GM11168 (cell line): ENCODE measurements around the gene HAPSTR1.
"Not testable (repeated sequence)": the region's sequence is repeated elsewhere in the genome, so short reads cannot be mapped to it uniquely, and the experiment has no call there.

Source experiments
- in situ Hi-C: fragments of 300-500 bp; cut with MboI; formaldehyde crosslinking; loops from one replicate; pipeline ENCODE4 v1.12.0; 2022; ENCODE audit warnings: low sequenced_read_pairs; ENCODE audit not compliant: unreplicated experiment

The HAPSTR1 gene

DNA sequence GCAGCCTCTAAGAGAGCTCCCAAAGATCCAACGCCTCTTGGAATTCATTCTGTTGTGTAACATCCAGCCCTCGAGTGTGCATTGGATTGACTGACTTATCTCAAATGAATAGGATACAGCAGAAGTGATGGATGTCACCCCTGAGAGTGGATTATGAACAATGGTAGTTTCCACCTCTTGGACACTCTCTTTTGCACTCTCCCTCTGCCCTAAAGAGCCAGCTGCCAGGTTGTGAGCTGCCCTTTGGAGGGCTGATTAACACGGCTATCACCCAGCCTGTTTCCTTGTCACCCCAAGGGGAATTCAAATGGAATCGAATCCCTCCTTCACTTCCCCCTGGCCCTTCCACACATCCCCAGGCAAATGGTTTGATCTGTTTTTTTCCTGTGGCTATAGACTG lies 21.2 kb upstream of the HAPSTR1 start:
- in situ Hi-C loops = no loop called here

DNA sequence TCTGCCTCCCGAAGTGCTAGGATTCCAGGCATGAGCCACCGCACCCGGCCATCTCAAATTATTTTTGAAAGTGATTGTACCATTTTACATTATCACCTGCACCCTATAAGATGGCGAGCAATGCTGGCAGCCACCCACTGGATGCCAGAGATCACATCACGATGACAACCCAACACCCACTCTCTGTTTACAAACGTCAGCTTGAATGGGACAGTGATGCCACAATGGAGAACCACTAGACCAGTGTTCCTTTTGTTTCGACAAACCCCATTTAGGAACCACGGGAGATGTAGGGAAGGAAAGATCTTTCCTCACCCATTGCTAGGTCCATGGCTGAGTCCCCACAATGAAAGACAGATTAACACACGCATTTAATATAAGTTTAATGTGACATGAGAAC lies 20.1 kb upstream of the HAPSTR1 start:
- in situ Hi-C loops = no loop called here

DNA sequence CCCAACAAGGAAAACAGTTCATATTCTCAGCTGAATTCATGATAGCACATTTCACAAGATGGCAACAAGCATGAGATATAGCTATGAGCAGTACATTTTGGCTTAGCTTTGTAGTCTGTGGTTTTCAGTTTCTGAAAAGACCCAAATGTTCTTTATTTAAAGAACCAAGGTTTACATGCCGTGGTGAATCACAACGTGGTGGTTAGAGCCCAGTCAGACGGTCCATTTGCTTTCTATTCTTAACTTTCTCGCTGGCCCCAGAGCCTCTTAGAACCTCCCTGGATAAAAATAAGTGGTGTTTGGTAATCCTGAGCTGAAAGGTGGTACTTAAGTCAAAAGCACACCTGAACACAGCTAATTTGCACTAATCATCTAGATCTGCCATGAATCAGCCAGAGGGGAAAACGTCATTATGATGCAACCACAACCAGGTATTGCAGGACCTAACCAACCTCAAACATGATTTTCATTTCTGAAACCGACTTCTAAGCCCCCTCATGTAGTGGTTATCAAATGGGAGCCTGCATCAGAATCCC lies 18.6 kb upstream of the HAPSTR1 start:
- in situ Hi-C loops = no loop called here

DNA sequence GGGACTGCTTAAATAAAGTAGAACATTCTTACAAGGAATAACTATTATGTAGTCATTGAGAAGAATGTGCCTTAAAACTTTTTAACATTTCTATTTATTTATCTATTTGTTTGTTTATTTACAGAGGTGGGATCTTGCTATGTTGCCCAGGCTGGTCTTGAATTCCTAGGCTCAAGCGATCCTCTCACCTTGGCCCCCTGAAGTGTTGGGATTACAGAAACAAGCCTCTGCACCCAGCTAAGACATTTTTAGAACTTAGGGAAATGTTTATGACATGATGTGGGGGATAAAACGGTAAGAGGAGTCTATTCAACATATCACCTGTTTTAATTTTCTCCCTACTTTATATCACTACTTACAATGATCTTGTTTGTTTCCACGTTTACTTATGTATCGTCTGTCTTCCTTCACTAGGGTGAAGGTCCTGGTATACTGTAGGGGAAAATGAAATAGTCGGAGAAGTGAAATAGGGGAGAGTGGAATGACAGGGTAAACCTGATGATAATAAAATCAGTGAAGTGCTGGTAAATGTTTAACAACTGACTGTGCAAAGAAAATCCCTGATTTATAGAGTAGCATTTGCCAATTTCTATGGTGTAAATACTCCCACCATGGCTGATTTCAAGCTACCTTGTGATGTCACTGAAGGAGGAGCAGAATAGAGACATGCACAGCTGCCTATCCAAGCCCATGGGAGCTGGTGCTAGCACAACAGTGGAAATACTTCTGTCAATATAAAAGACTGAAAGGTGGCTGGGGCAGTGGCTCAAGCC lies 16.0 kb upstream of the HAPSTR1 start:
- in situ Hi-C loops = no loop called here

DNA sequence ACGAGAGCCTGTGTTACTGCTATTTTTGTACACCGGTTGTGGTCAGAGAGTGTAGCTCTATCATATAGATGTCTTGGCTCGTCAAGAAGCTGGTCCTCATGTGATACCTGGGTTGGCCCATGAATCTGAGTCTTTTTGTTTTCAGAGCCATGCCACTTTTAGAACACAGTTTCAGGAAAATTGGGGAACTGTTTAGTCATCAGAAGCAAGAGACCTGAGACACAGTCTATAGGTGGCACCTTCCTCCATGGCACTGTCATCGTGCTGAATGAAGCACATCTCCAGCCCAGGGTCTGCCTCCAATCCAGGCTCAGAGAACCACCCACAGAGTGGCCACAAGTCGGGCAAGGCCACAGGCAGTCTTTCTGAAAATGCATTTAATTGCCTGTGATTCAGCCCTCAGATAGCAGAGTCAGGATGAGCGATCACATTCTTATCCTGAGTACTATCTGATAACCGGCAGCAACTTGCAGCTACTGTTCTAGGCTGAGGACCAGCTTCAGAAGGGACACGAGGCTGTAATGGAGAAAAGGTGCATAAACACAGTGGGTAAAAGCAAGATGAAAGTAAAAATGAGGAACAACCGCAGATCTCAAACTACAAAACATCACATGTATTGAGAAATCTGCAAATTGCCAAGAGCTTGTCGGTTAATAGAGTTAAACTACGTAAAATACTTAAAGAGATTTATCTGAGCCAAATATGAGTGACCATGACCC lies 14.2 kb upstream of the HAPSTR1 start:
- in situ Hi-C loops = no loop called here

DNA sequence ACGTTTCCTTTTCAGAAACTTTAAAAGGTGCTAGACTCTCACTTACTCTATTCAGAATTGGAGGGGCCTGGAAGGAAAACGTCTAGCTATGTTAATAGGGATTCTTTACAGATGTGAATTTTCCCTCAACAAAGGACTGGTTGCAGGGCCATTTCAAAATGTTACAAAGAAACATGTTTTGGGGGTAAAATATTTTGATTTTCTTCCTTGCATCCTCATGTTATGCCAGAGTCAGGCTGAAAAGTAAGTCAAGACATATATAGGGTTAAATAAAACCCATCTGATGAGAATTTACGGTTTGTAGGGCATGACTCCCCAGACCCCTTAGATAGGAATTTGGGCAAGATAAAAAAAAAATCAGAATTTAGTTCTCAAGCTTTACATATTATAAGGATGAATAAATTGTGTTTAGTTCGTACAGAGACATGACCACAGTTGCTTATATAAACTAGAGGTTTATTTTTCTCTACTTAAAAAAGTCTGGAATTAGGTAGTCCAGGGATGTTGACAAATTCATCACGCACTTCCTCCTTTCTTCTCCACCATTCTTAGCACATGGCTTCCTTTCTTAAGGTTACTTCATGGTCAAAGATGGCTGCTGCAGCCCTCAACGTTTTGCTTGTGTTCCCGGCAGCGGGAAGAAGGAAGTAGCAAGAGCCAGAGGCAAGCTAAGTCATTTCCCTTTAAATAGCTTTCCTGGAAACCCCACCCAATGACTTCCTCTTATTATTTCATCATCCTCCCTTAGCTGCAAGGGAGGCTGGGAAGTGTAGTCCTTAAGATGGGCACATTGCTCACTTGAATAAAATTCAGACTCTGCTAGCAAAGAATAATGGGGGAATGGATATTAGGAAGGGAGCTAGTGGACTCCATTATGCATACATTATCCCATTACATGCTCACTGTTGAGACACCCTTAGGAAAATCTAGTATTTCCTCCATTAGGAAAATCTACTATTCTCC lies 12.7 kb upstream of the HAPSTR1 start:
- in situ Hi-C loops = not testable (repeated sequence)

DNA sequence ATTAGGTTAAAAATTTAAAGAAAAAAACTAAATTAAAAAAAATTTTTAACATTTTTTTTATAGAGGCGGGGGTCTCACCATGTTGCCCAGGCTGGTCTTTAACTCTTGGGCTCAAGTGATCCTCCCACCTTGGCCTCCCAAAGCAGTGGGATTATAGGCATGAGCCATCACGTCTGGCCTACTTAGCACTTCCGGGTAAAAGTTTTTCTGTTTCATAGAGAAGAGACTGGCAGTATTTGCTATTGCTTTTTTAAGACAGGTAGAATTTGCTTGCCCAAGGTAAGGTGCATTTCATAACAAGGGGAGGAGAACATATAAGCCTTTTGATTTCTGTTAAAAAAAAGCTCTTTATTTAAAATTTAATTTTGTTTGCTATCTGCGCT lies 12.0 kb upstream of the HAPSTR1 start:
- in situ Hi-C loops = no loop called here

DNA sequence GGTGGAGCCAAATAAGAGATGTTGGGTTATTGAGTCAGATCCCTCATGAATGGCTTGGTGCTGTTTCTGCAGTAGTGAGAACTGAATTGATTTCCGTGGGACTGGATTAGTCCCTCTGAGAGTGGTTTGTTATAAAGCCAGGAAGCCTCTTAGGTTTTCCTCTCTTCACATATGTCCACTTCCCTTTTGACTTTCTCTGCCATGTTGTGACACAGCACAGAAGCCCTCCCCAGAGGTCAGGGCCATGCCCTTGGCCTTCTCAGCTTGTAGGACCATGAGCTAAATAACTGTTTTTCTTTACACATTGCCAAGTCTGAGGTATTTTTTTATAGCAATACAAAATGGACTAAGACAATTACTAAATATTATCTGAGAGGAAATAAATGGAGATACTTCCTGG lies 10.3 kb upstream of the HAPSTR1 start:
- in situ Hi-C loops = no loop called here

DNA sequence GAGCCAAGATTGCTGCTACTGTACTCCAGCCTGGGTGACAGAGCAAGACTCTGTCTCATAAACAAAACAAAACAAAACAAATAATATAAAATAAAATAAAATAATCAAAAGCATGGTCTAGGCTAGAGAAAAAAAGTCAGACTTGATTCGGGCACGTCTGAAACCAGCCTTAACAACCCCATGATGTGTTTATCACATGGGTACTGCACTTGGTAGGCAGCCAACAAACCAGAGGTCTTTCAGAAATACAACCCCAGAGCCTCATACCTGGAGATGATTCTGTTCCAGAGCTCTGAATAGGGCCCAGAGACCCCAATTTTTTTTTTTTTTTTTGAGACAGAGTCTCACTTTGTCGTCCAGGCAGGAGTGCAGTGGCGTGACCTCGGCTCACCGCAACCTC lies 9.6 kb upstream of the HAPSTR1 start:
- in situ Hi-C loops = no loop called here

DNA sequence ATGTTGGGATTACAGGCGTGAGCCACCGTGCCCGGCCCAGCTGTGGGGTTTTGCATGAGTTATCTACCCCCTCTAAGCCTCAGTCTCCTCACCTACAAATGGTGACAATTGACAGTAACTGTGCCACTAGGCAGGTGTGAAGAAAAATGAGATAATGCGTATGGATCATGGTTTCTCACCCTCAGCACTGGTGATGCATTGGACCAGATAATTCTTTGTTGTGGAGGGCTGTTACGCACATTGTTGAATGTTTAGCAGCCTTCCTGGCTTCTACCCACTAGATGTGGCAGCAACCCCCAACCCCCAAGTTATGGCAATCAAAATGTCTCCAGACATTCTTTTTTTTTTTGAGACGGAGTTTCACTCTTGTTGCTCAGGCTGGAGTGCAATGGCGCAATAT lies 9.0 kb upstream of the HAPSTR1 start:
- in situ Hi-C loops = no loop called here

DNA sequence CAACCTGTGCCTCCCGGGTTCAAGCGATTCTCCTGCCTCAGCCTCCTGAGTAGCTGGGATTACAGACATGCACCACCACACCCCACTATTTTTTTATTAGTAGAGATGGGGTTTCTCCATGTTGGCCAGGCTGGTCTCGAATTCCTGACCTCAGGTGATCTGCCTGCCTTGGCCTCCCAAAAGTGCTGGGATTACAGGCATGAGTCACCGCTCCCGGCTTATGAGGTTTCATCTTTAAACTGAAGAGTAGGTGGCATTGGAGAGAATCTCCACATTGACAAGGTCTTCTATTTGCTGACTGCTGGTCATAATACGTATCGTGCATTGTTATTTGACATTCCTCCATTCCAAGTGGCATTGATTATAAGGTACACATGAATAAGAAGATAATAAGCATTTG lies 3.7 kb upstream of the HAPSTR1 start:
- in situ Hi-C loops = not testable (repeated sequence)

DNA sequence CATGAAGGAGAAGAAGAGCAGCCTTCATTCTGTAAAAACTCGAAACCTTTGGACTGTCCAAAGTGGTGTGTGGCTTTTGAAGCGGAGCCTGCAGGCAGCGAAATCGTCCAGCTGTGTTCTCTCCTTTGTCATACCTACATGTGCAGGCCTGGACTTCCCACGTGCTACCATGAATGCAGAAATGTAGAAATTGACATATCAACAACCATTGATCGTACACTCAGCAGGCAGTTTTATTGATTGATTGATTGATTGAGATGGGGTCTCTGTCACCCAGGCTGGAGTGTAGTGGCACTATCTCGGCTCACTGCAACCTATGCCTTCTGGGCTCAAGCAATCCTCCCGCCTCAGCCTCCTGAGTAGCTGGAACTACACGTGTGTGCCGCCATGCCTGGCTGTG lies 2.6 kb upstream of the HAPSTR1 start:
- in situ Hi-C loops = no loop called here

DNA sequence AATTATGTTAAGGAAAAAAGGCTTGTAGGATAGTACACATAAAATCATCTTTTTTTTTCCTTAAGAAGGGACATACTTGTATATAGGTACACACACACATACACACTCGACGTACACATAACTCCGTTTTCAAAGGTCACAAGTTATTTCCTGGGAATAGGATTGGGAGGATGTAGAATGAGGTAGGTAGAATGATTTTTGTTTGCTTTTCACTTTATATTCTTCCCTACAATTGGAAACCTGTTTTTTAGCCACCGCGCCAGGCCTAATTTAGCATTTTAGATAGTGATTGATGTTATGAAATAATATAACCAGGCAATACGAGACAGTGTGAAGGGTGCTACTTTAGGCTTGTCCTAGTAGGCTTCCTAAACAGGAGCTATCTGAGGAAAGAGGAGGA lies 1.8 kb upstream of the HAPSTR1 start:
- in situ Hi-C loops = no loop called here

DNA sequence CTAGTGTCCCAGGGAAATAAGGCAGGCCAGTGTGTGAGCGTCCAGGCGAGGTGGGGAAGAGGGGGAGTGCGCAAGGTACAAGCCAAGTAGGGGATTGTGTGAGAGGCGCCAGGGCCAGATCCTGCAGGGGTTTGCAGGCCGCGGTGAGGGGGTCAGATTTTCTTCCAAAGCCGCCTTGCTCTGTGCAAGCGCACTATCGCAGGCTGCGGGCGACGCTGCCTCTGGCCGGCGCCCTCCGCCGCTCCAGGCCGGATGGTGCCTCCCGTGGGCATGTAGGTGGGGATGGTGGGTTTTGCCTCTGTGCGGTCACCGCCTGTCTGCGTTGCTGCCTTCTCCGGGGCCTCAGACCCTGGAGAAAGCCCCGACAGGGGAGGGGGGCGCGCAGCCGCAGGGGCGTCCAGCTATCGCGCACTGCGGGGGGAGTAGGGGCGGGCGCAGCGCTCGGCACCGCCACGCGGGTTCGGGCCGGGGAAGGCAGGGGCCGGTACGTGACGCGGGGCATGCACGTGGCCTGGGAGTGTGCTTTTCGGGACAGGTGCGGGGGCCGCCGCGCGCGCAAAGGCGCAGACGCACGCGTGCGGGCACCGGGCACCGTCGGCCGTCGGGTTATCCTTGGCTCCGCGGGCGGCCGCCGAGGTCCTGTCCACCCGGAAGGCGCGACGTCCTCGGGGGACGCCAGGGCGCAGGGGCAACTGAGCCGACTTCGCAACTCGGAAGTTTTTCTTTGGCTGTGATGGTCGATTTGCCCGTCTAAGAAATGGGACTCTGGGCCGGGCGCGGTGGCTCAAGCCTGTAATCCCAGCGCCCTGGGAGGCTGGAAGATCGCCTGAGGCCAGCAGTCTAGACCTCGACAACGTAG lies 1.1 kb upstream of the HAPSTR1 start:
- in situ Hi-C loops = no loop called here

DNA sequence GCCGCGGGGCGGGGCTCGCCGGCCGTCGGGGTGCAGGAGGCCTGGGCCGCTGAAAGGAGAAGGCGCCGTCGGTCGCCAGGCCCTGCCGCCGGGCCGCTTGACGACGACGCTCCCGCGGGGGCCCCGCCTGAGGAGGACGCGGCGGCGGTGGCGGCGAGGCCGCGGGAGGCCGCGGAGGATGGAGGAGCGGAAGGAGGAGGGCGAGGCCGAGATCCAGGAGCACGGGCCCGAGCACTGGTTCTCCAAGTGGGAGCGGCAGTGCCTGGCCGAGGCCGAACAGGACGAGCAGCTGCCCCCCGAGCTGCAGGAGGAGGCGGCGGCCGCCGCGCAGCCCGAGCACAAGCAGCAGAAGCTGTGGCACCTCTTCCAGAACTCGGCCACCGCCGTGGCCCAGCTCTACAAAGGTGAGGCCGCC lies 430 bp downstream of the HAPSTR1 start:
- in situ Hi-C loops = no loop called here

DNA sequence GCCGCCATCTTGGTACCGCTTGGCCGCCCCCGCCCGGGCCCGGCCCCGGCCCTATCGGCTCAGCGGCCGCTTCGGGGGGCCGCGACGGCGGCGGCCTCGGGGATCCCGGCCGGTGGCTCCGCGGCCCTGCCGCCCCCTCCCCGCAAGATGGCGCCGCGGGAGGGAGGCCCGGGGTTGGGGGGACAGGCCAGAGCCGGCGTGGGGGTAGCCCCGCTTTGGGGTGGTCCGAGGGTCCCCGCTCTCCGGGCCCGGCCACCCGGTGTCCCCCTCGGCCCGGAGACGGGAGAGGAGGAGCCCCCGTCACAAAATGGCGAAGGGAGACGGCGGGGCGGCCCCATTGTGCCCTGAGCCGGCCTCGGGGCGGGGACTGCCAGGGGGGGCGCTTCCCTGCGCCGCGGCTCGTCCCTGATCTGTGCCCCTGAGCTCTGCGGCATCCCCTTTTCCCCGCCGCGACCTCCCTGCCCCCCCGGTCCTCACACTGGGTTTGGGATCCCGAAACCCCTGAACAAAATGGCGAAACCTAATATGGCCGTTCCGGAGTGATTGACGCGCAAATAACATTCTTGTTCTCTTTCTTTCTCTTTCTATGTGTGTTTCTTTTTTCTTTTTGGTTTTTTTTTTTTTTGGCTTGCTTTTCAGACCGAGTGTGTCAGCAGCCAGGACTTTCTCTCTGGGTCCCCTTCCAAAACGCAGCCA lies 986 bp downstream of the HAPSTR1 start:
- in situ Hi-C loops = no loop called here

DNA sequence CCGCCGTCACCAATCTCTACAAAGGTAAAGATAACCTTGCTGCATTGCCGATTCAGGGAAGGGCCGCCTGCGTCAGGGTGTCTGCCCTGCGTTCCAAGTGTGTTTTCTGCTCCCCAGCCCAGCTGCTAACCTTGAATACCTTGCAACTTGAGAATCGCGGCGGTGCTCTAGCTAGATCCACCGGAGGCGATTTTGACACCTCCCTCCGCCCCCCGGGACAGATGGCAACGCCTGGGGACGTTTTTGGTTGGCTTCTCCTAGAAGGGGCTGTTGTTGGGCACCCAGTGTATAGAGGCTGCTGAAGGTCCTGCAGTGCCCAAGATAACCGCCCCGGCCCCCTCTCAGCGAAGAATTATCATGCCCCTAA lies 1.5 kb downstream of the HAPSTR1 start:
- in situ Hi-C loops = no loop called here

DNA sequence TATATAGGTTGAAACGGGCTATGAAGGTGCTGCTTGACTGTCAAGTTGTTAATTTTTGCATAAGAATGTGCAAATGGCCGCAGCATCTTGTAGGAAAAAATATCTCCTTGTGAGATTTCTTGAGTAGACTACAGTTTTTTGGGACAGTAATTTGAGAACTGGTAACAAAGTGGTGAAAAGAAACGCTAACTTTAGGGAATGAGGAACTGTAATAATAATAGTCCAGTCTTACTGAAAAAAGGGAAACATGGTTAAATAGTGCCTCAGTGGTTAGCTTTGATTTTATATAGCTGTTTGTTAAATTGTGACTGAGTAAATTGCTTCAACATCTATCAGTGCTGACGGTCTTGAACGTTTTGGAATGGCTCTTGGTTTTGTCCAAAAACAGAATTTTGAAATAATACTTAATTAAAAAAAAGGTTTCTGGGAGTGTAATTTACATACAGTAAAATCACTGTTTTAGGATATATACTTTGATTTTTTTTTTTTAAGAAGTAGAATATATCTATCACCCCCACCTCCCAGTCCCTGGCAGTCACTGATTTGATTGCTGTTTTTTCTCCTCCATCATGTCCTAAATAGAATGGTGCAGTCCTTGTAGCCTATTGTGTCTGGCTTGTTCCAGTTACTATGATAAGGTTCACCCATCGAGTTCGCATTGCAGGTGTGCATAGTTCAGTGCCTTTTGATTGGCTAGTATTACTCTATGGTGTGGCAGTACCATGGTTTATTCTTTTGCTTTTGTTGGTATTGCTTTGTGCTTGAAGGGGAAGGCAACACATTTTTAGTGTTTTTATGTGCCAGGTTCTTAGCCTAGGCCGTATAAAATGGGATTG lies 2.8 kb downstream of the HAPSTR1 start:
- in situ Hi-C loops = no loop called here
